Measurements from ENCODE around the gene HPD. TPM values are rescaled to one million over a fixed set of nuclear protein-coding genes. Genes with fewer than 3 reads are reported as not detected.
A peak's percentile ranks its signal among the peaks of the same experiment; 100 is the strongest.
"Not testable (repeated sequence)": the region's sequence is repeated elsewhere in the genome, so short reads cannot be mapped to it uniquely, and the experiment has no call there.

The HPD gene
- total RNA-seq, 1 donor from 2014 or later = 1.8 TPM

DNA sequence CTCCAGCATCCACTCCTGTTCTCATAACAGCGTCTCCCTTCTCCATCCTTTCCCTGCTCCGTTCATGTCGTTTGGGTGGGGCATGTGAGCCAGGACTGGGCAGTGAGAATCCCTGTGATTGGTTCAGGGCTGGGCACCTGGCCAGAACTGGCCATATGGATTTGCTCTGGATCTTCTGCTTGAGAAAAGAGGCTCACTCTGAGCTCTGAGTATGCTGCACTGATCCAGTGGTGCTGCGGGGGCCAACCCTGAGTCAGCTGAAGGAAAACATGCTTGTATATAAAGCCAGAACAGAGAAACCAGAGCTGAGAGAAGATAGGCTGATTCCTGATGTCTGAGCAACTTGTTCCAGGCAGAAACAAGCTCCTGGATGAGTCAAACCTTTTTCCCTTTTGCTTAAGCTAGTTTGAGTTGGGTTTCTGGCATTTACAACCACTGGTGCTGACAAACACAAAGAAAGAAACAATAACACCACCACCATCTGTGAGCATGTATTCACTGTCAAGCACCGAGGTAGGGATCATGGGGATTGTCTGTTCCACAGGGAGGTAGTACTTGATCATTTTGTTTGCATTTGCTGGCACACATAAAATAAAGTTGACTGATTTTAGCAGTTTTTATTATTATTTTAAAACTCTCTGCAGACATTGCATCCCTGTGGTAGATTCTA, 14.0 kb upstream of the HPD start:
- intact Hi-C loops (cut with DNase I) = no loop called here
- ATAC-seq (peak; percentile 20), DNase-seq (no peak)

DNA sequence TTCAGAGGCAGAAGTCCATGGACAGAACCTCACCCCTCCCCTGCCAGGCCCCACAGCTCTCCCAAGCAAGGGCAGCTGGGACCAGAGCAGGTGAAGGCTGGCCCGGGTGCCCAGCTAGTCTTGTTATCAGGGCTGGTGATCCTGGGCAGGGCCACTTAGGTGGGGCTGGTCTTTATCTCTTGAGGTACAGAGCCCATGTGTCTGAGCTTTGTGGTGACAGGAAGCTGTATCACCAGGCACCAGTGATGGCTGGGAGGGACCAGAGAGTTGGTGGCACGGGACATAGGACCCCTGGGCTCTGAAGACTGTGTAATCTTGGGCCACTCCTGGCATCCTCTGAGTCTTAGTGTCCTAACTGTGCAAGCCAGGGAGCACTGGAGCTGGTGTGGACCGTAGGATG, 12.8 kb upstream of the HPD start:
- TF ChIP-seq, protein P1, sequence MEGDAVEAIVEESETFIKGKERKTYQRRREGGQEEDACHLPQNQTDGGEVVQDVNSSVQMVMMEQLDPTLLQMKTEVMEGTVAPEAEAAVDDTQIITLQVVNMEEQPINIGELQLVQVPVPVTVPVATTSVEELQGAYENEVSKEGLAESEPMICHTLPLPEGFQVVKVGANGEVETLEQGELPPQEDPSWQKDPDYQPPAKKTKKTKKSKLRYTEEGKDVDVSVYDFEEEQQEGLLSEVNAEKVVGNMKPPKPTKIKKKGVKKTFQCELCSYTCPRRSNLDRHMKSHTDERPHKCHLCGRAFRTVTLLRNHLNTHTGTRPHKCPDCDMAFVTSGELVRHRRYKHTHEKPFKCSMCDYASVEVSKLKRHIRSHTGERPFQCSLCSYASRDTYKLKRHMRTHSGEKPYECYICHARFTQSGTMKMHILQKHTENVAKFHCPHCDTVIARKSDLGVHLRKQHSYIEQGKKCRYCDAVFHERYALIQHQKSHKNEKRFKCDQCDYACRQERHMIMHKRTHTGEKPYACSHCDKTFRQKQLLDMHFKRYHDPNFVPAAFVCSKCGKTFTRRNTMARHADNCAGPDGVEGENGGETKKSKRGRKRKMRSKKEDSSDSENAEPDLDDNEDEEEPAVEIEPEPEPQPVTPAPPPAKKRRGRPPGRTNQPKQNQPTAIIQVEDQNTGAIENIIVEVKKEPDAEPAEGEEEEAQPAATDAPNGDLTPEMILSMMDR (IDR thresholded peaks at IDR 0.05) = no peak
- H3K27ac ChIP-seq = no peak overlapping the region

More for the DNA sequence above, 14.0 kb upstream of the HPD start:
- H3K4me1 ChIP-seq = no peaks in the 10 kb centered on the region
- TF ChIP-seq, protein P1 (IDR thresholded peaks at IDR 0.05) = no peak
- no peak overlapping the region for H3K4me3 ChIP-seq
- no peak overlapping the region for H3K27ac ChIP-seq
- H3K27me3 ChIP-seq = no peaks in the 10 kb centered on the region
- no peaks in the 10 kb centered on the region for H3K9me3 ChIP-seq
- no peaks in the 10 kb centered on the region for H3K36me3 ChIP-seq

DNA sequence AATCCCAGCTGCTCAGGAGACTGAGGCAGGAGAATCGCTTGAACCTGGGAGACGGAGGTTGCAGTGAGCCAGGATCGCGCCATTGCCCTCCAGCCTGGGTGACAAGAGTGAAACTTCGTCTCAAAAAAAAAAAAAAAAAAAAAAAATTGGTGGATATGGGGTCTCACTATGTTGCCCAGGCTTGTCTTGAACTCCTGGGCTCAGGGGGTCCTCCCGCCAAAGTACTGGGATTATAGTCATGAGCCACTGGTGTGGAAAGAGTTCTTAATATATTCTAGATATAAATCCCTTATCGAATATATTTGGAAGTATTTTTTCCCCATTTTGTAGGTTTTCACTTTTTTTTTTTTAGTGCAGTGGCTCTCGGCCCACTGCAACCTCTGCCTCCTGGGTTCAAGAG, 10.6 kb upstream of the HPD start:
- H3K4me1 ChIP-seq; ATAC-seq; H3K9me3 ChIP-seq; DNase-seq; H3K27ac ChIP-seq; H3K36me3 ChIP-seq; H3K4me3 ChIP-seq; intact Hi-C loops (cut with DNase I); H3K27me3 ChIP-seq: not testable (repeated sequence)

More for the DNA sequence above, 12.8 kb upstream of the HPD start:
- ATAC-seq = no peak
- Histone ChIP-seq H3K4me1 (no peaks in the 10 kb centered on the region), H3K36me3 (no peaks in the 10 kb centered on the region), H3K4me3 (no peak overlapping the region), H3K9me3 (no peaks in the 10 kb centered on the region), H3K27me3 (no peaks in the 10 kb centered on the region)
- intact Hi-C loops (cut with DNase I) = no loop called here
- DNase-seq = no peak

- H3K27me3 ChIP-seq = no peaks in the 10 kb centered on the region
- DNase-seq (no peak), ATAC-seq (no peak)
- no peak overlapping the region for H3K4me3 ChIP-seq
- TF ChIP-seq, protein P1 (IDR thresholded peaks at IDR 0.05) = no peak
- H3K9me3 ChIP-seq = no peaks in the 10 kb centered on the region
- intact Hi-C loops (cut with DNase I) = no loop called here
- peaks cover 4% of the 10 kb centered on the region for H3K4me1 ChIP-seq
- H3K36me3 ChIP-seq = no peaks in the 10 kb centered on the region
- H3K27ac ChIP-seq = no peak overlapping the region
Measured at GRCh38 chr12:121866331-121866730, 7.7 kb upstream of the HPD start.

GRCh38 chr12:121861636-121862254, 3.1 kb upstream of the HPD start:
- no peak overlapping the region for H3K27ac ChIP-seq
- no peaks in the 10 kb centered on the region for H3K9me3 ChIP-seq

DNA sequence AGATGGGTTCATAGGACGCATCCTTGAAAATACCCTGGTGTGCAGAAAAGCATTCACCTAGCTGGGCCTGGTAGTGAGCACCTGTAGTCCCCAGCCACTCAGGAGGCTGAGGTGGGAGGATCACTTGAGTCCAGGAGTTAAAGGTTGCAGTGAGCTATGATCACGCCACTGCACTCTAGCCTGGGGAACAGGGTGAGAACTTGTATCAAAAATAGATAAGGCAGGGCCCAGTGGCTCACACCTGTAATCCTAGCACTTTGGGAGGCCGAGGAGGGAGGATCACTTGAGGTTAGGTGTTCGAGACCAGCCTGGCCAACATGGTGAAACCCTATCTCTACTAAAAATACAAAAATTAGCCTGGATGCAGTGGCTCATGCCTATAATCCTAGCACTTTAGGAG, 2.0 kb upstream of the HPD start:
- H3K9me3 ChIP-seq; DNase-seq; H3K27me3 ChIP-seq; H3K27ac ChIP-seq; intact Hi-C loops (cut with DNase I); H3K36me3 ChIP-seq; ATAC-seq; H3K4me3 ChIP-seq: not testable (repeated sequence)
- peaks cover 18% of the 10 kb centered on the region for H3K4me1 ChIP-seq

More at GRCh38 chr12:121861636-121862254, 3.1 kb upstream of the HPD start:
- intact Hi-C loops (cut with DNase I) = no loop called here
- TF ChIP-seq, protein P1 (IDR thresholded peaks at IDR 0.05) = no peak
- Histone ChIP-seq H3K4me3 (no peak overlapping the region), H3K36me3 (no peaks in the 10 kb centered on the region), H3K4me1 (peaks cover 18% of the 10 kb centered on the region), H3K27me3 (no peaks in the 10 kb centered on the region)
- no peak for DNase-seq
- ATAC-seq = no peak

All from upper lobe of right lung (tissue), 1 donor.